Mammary epithelial cell (primary cell): ENCODE results near the gene CELF2.

ENCODE experiments used
- CTCF ChIP-seq, 2 donors: IDR thresholded peaks in 1 of 2; conservative IDR thresholded peaks in 1 of 2; 2 replicates each; pipeline ENCODE4 v1.5.1; 2011 to 2012; ENCODE audit warnings: inconsistent platforms in 2 of 2, low read length in 2 of 2, mild to moderate bottlenecking in 2 of 2, control low read depth in 1 of 2, low read depth in 1 of 2; ENCODE audit not compliant: insufficient read depth in 1 of 2; ENCODE audit errors: extremely low read depth in 1 of 2
- EZH2 ChIP-seq: IDR thresholded peaks from 2 replicates; pipeline ENCODE4 v1.6.1; 2012; ENCODE audit warnings: low read length, inconsistent platforms, borderline replicate concordance

DNA sequence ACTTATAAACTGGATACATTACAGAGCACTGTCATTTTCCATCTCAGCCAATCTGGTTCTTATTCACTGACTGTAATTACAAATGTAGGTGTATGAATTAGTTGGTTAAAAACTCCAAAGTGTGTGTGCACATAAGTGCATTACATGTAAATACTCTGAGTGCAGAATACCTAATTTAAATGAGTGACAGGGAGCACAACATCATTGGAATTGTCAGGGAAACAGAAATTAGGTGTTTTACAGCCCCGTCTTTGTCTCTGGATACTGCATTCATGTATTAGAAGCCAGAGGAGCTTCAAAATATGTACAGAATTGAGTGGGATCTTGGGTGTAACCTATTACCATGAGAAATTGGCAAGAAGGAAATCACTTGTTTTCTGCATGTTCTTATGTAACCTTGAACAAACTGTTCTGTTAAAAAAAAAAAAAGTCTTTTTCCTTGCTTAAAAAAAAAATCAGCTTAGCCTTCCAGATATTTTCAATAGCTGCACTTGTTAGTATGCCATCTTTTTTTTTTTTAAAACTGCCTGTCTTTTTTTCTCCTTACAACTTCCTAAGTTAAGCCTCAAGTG lies 31.1 kb downstream of the CELF2 start:
- no peak for TF ChIP-seq EZH2
- TF ChIP-seq CTCF (conservative IDR thresholded peaks at IDR 0.05 in 1 of 2, IDR thresholded peaks at IDR 0.05 in 1 of 2; ENCODE audit: extremely low read depth in 1 of 2, insufficient read depth in 1 of 2, low read depth in 1 of 2, low read length in 2 of 2), result no peak
